ENCODE results near the gene RNF25.

DNA sequence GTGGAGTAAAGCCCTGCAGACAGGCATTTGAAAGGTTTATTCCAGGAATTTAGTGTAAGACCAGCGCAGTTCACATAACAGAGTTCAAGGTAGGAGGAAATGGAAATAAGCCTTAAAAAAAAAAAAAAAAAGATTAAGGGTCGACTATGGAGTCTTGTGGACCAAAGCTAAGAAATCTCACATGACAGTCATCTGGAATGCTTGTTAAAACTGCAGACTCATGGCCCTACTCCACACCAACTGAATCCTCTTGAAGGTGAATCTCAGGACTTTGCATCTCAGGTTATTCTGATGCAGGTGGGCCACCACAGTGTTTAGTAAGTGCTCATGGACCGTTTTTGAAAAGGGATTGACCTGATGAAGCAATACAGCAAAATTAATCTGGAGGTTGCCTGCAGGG lies 47.7 kb upstream of the RNF25 start:
- TF ChIP-seq EP300 (IDR thresholded peaks at IDR 0.05) = no peak
- TF ChIP-seq CTCF (IDR thresholded peaks at IDR 0.05) = no peak

Measured in stomach (tissue), 4 donors.